Measurements from ENCODE around the gene PURB.

The PURB gene

DNA sequence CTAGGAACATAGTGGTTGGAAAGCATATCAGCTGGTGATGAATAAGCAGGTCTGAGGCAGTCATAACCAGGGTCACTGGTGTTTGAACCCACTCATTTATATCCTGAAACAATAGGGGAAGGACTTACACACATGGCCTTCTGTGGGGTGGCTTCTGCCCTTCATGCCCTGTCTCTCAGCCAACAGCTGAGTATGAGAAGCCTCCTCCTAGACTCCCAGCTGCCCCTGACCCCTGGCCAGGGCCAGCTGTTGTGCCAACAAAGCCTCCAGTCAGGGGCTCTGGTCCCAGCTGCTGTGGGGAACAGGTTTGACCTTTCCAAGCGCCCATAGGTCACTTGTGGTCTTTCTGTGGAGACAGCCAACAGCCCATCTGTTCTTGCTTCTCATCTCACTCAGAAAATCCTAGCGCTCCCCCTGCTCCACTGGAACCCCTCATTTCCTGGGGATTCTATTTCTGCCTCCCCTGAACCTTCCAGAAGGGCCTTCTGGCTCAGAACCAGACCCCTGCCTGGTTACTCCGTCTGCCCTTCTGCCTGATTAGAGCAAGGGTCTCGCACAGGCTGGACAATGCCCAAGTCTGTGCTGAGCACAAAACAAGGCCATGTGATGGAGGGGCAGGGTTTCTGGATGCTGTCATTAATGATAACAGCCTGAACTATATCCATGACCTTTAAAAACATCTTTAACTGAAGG, 9.7 kb upstream of the PURB start:
- CTCF ChIA-PET, result interaction anchor here (0.8 to 2.7 kb wide), 7 partner anchors 9 to 40 kb away, joined by 3 to 11 read pairs (median 3); no protein-coding TSS in a partner anchor

DNA sequence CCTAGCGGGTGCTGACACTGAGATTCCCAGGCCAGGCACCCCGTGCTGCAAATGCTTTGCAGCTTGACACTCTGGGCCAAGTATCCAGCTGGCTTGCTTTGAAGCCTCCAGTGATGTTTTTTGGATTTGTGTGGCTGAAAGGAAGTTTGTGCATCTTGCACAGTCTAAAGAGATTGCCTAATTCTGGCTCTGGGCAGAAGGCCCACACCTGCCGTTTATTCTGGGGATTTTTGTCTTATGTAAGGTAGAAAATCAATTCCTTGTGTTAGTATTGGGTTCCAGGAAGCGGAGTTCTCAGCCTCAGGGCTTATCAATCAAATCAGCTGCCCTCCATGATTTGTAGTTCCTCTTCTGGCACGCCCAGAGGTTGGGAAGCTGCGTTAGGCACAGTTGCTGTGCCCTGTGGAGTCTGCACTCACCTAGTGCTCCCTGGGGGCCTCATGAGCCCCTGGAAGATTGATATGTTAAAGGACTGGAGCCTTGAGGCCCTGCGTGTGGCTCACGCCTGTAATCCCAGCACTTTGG, 8.4 kb upstream of the PURB start:
- H3K27me3 ChIP-seq (replicated peaks in 2 of 5; ENCODE audit: control insufficient read depth in 4 of 5, insufficient read depth in 5 of 5, low read length in 4 of 5), result no peaks in the 10 kb centered on the region
- no peak for DNase-seq
- H3K4me1 ChIP-seq (ENCODE audit: control extremely low read depth in 1 of 4, control insufficient read depth in 4 of 4, insufficient read depth in 4 of 4, low read length in 3 of 4), result peaks cover 0 to 8% (median 8%) of the 10 kb centered on the region in 4 experiments
- H3K4me3 ChIP-seq (ENCODE audit: control insufficient read depth in 1 of 7, extremely low read depth in 1 of 7, insufficient read depth in 4 of 7, low read depth in 2 of 7, low read length in 6 of 7), result no peak overlapping the region
- ChIA-PET POLR2A (no interaction called here), CTCF (interaction anchor here (0.8 to 2.7 kb wide), 4 partner anchors 12 to 38 kb away, joined by 3 to 11 read pairs (median 4); no protein-coding TSS in a partner anchor)
- H3K9me3 ChIP-seq (ENCODE audit: control extremely low read depth in 1 of 5, control insufficient read depth in 4 of 5, insufficient read depth in 2 of 5, low read depth in 1 of 5, low read length in 4 of 5), result no peaks in the 10 kb centered on the region
- WGBS (ENCODE audit: insufficient coverage), result 66% methylated on average over 6 of the region's 8 CpGs
- H3K27ac ChIP-seq (ENCODE audit: insufficient read depth in 1 of 2, low read depth in 1 of 2, low read length in 2 of 2, poor library complexity in 1 of 2, severe bottlenecking in 2 of 2), result no peak overlapping the region
- H3K36me3 ChIP-seq (ENCODE audit: control insufficient read depth in 4 of 4, insufficient read depth in 4 of 4, low read length in 3 of 4), result no peaks in the 10 kb centered on the region

More for the DNA sequence above, 9.7 kb upstream of the PURB start:
- no peaks in the 10 kb centered on the region for H3K27me3 ChIP-seq (replicated peaks in 2 of 5; ENCODE audit: control insufficient read depth in 4 of 5, insufficient read depth in 5 of 5, low read length in 4 of 5)
- H3K27ac ChIP-seq (ENCODE audit: insufficient read depth in 1 of 2, low read depth in 1 of 2, low read length in 2 of 2, poor library complexity in 1 of 2, severe bottlenecking in 2 of 2), result no peak overlapping the region
- DNase-seq, result no peak
- POLR2A ChIA-PET, result no interaction called here
- 92% methylated on average over 2 of the region's 4 CpGs for WGBS (ENCODE audit: insufficient coverage)
- no peaks in the 10 kb centered on the region for H3K9me3 ChIP-seq (ENCODE audit: control extremely low read depth in 1 of 5, control insufficient read depth in 4 of 5, insufficient read depth in 2 of 5, low read depth in 1 of 5, low read length in 4 of 5)
- peaks cover 0 to 8% (median 8%) of the 10 kb centered on the region in 4 experiments for H3K4me1 ChIP-seq (ENCODE audit: control extremely low read depth in 1 of 4, control insufficient read depth in 4 of 4, insufficient read depth in 4 of 4, low read length in 3 of 4)
- H3K36me3 ChIP-seq (ENCODE audit: control insufficient read depth in 4 of 4, insufficient read depth in 4 of 4, low read length in 3 of 4), result no peaks in the 10 kb centered on the region
- no peak overlapping the region for H3K4me3 ChIP-seq (ENCODE audit: control insufficient read depth in 1 of 7, extremely low read depth in 1 of 7, insufficient read depth in 4 of 7, low read depth in 2 of 7, low read length in 6 of 7)

DNA sequence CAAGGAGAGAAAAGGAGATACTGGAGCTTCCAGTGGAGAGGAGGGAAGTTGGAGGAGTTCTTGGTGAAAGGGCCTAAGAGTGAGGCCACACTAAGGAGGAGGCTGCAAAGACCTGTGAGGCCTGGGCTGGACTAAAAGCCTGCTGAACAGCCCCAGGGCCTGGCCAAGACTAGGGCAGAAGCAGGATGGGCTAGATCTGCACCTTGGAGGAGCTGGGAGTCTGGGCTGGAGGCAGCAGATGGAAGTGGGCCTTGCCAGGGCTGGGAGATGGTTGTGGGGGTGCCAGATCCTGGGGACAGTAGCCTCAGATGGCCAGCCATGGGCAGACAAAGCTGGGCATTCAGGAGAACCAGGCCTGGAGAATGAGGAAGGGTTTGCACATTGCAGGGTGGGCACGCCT, 6.5 kb upstream of the PURB start:
- H3K27me3 ChIP-seq (replicated peaks in 2 of 5; ENCODE audit: control insufficient read depth in 4 of 5, insufficient read depth in 5 of 5, low read length in 4 of 5), result no peaks in the 10 kb centered on the region
- no peak overlapping the region for H3K27ac ChIP-seq (ENCODE audit: insufficient read depth in 1 of 2, low read depth in 1 of 2, low read length in 2 of 2, poor library complexity in 1 of 2, severe bottlenecking in 2 of 2)
- CTCF ChIA-PET, result interaction anchor here (1.3 to 1.4 kb wide), 2 partner anchors 14 to 35 kb away, joined by 5 read pairs; no protein-coding TSS in a partner anchor
- no peaks in the 10 kb centered on the region for H3K9me3 ChIP-seq (ENCODE audit: control extremely low read depth in 1 of 5, control insufficient read depth in 4 of 5, insufficient read depth in 2 of 5, low read depth in 1 of 5, low read length in 4 of 5)
- H3K4me1 ChIP-seq (ENCODE audit: control extremely low read depth in 1 of 4, control insufficient read depth in 4 of 4, insufficient read depth in 4 of 4, low read length in 3 of 4), result peaks cover 0 to 8% (median 4%) of the 10 kb centered on the region in 4 experiments
- no peaks in the 10 kb centered on the region for H3K36me3 ChIP-seq (ENCODE audit: control insufficient read depth in 4 of 4, insufficient read depth in 4 of 4, low read length in 3 of 4)
- POLR2A ChIA-PET, result no interaction called here
- DNase-seq, result no peak
- no peak overlapping the region for H3K4me3 ChIP-seq (ENCODE audit: control insufficient read depth in 1 of 7, extremely low read depth in 1 of 7, insufficient read depth in 4 of 7, low read depth in 2 of 7, low read length in 6 of 7)
- WGBS (ENCODE audit: insufficient coverage), result 100% methylated on average over 1 of the region's 1 CpG

DNA sequence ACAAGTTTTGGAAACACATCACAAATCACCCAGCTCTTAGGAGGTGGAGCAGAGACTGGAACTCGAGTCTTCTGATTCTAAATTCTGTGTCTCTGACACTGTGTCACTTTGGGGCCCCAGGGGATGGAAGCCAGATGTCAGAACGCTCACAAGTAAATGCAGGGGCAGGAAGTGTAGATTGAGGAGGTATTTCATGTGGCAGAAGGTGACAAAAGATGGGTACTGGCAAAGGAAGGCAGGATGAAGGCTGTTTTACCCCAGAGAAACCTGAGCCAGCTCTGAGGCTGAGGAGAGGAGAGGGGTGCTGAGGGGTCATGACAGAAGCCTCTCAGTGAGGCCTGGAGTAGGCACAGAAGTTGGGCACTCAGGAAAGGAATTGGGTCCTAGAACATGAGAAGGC, 6.0 kb upstream of the PURB start:
- H3K27me3 ChIP-seq (replicated peaks in 2 of 5; ENCODE audit: control insufficient read depth in 4 of 5, insufficient read depth in 5 of 5, low read length in 4 of 5), result no peaks in the 10 kb centered on the region
- no peak for DNase-seq
- H3K4me1 ChIP-seq (ENCODE audit: control extremely low read depth in 1 of 4, control insufficient read depth in 4 of 4, insufficient read depth in 4 of 4, low read length in 3 of 4), result peaks cover 0 to 9% (median 6%) of the 10 kb centered on the region in 4 experiments
- 84% methylated on average over 2 of the region's 2 CpGs for WGBS (ENCODE audit: insufficient coverage)
- H3K27ac ChIP-seq (ENCODE audit: insufficient read depth in 1 of 2, low read depth in 1 of 2, low read length in 2 of 2, poor library complexity in 1 of 2, severe bottlenecking in 2 of 2), result no peak overlapping the region
- no peak overlapping the region for H3K4me3 ChIP-seq (ENCODE audit: control insufficient read depth in 1 of 7, extremely low read depth in 1 of 7, insufficient read depth in 4 of 7, low read depth in 2 of 7, low read length in 6 of 7)
- H3K9me3 ChIP-seq (ENCODE audit: control extremely low read depth in 1 of 5, control insufficient read depth in 4 of 5, insufficient read depth in 2 of 5, low read depth in 1 of 5, low read length in 4 of 5), result no peaks in the 10 kb centered on the region
- no peaks in the 10 kb centered on the region for H3K36me3 ChIP-seq (ENCODE audit: control insufficient read depth in 4 of 4, insufficient read depth in 4 of 4, low read length in 3 of 4)
- CTCF ChIA-PET, result interaction anchor here (1.3 to 1.4 kb wide), 2 partner anchors 15 to 35 kb away, joined by 5 read pairs; no protein-coding TSS in a partner anchor
- POLR2A ChIA-PET, result no interaction called here

DNA sequence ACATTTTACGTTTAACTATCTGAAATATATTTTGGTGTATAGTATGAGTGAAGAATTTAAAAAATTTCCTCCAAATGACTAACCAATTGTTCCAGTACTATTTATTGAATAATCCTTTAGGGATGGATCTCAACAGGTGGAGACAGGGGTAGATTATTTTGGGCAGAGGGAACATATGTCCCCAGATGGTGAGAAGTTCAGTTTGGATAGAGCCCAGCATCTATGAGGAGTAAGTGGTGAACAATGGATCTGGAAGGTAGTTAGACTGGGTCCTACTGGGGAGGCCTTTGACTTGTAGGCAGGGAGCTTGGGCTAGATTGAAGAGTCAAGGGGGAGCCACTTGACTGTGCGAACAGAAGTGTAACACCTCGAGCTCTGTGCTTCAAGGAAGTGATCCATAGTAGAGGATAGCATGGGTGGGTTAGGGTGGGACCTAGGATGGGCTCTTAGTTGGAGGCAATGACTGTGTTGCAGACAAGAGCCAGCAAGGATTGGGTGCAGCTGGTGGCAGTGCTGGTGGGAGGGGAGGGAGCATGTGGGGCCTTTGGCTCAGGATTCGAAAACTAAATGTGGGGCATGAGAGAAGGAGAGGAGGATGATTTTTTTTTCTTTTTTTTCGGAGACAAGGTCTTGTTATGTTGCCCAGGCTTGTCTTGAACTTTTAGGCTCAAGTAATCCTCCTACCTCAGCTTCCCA, 3.9 kb upstream of the PURB start:
- no peaks in the 10 kb centered on the region for H3K9me3 ChIP-seq (ENCODE audit: control extremely low read depth in 1 of 5, control insufficient read depth in 4 of 5, insufficient read depth in 2 of 5, low read depth in 1 of 5, low read length in 4 of 5)
- H3K36me3 ChIP-seq (ENCODE audit: control insufficient read depth in 4 of 4, insufficient read depth in 4 of 4, low read length in 3 of 4), result no peaks in the 10 kb centered on the region
- H3K27ac ChIP-seq (ENCODE audit: insufficient read depth in 1 of 2, low read depth in 1 of 2, low read length in 2 of 2, poor library complexity in 1 of 2, severe bottlenecking in 2 of 2), result no peak overlapping the region
- peaks cover 4 to 20% (median 17%) of the 10 kb centered on the region in 4 experiments for H3K4me1 ChIP-seq (ENCODE audit: control extremely low read depth in 1 of 4, control insufficient read depth in 4 of 4, insufficient read depth in 4 of 4, low read length in 3 of 4)
- no peak for DNase-seq
- ChIA-PET POLR2A (no interaction called here), CTCF (interaction anchor here (0.5 kb wide), 1 partner anchor 13 kb away, joined by 3 read pairs; no protein-coding TSS in a partner anchor)
- no peaks in the 10 kb centered on the region for H3K27me3 ChIP-seq (replicated peaks in 2 of 5; ENCODE audit: control insufficient read depth in 4 of 5, insufficient read depth in 5 of 5, low read length in 4 of 5)
- no peak overlapping the region for H3K4me3 ChIP-seq (ENCODE audit: control insufficient read depth in 1 of 7, extremely low read depth in 1 of 7, insufficient read depth in 4 of 7, low read depth in 2 of 7, low read length in 6 of 7)
- WGBS (ENCODE audit: insufficient coverage), result 86% methylated on average over 2 of the region's 5 CpGs

DNA sequence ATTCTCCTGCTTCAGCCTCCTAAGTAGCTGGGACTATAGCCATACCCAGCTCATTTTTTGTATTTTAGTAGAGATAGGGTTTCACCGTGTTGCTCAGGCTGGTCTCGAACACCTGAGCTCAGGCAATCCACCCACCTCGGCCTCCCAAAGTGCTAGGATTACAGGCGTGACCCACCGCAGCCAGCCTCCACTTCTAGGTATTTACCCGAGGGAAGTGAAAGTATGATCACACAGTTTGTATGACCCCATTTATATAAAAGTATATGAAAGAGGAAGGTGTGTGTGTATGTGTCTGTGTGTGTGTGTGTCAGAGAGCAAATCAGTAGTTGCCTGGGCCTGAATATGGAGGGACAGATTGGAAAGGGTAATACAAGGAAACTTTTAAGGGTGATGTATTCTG, 2.0 kb upstream of the PURB start:
- H3K9me3 ChIP-seq (ENCODE audit: control extremely low read depth in 1 of 5, control insufficient read depth in 4 of 5, insufficient read depth in 2 of 5, low read depth in 1 of 5, low read length in 4 of 5), result no peaks in the 10 kb centered on the region
- WGBS (ENCODE audit: insufficient coverage), result 100% methylated on average over 5 of the region's 6 CpGs
- H3K27ac ChIP-seq (ENCODE audit: insufficient read depth in 1 of 2, low read depth in 1 of 2, low read length in 2 of 2, poor library complexity in 1 of 2, severe bottlenecking in 2 of 2), result peak overlapping the region in 1 of 2 experiments; percentile 99
- H3K4me3 ChIP-seq (ENCODE audit: control insufficient read depth in 1 of 7, extremely low read depth in 1 of 7, insufficient read depth in 4 of 7, low read depth in 2 of 7, low read length in 6 of 7), result no peak overlapping the region
- ChIA-PET CTCF (interaction anchor here (1.5 kb wide), 1 partner anchor 37 kb away, joined by 3 read pairs; no protein-coding TSS in a partner anchor), POLR2A (no interaction called here)
- peaks cover 2 to 14% (median 6%) of the 10 kb centered on the region in 4 experiments for H3K36me3 ChIP-seq (ENCODE audit: control insufficient read depth in 4 of 4, insufficient read depth in 4 of 4, low read length in 3 of 4)
- H3K27me3 ChIP-seq (replicated peaks in 2 of 5; ENCODE audit: control insufficient read depth in 4 of 5, insufficient read depth in 5 of 5, low read length in 4 of 5), result no peaks in the 10 kb centered on the region
- H3K4me1 ChIP-seq (ENCODE audit: control extremely low read depth in 1 of 4, control insufficient read depth in 4 of 4, insufficient read depth in 4 of 4, low read length in 3 of 4), result peaks cover 17 to 39% (median 29%) of the 10 kb centered on the region in 4 experiments
- DNase-seq, result peak in 2 of 3 donors; percentile 25 to 46

Data from common myeloid progenitor, CD34-positive (primary cell).